Activated CD8-positive, alpha-beta T cell treated with anti-CD3 and anti-CD28 coated beads for 36 hours (primary cell): ENCODE data around the gene COLEC12. TPM values are rescaled to one million over a fixed set of nuclear protein-coding genes. Genes with fewer than 3 reads are reported as not detected.

Experiments used
- ATAC-seq: fragments of 200-7000 bp; cut with Tn5 transposase; one replicate; pipeline ENCODE4 v1.10.0; 2021; ENCODE audit warnings: mild to moderate bottlenecking, moderate library complexity
- CTCF ChIA-PET: fragments of 350-600 bp; sonication (Branson Sonifier 250); formaldehyde crosslinking; loops from one replicate; lab custom pipeline; 2021; ENCODE audit warnings: antibody characterized with exemption; lab: Charles Lee
- POLR2A ChIA-PET: fragments of 350-600 bp; sonication (Branson Sonifier 250); formaldehyde crosslinking; loops from one replicate; lab custom pipeline; 2021; ENCODE audit warnings: antibody characterized with exemption; lab: Charles Lee
- DNase-seq: peaks from one replicate; pipeline ENCODE4 v3.0.0-alpha.2; 2020
- H3K27ac Mint-ChIP-seq: one replicate; pipeline ENCODE4 v1.8.0; 2021; ENCODE audit warnings: mild to moderate bottlenecking, mixed read lengths
- H3K27me3 Mint-ChIP-seq: one replicate; pipeline ENCODE4 v1.8.0; 2021; ENCODE audit warnings: mixed read lengths
- H3K36me3 Mint-ChIP-seq: one replicate; pipeline ENCODE4 v1.8.0; 2021; ENCODE audit warnings: low read depth, mixed read lengths
- H3K4me1 Mint-ChIP-seq: one replicate; pipeline ENCODE4 v1.8.0; 2021; ENCODE audit warnings: low read depth, mixed read lengths
- H3K4me3 Mint-ChIP-seq: one replicate; pipeline ENCODE4 v1.8.0; 2021; ENCODE audit warnings: mild to moderate bottlenecking, moderate library complexity, mixed read lengths
- H3K9me3 Mint-ChIP-seq: one replicate; pipeline ENCODE4 v1.8.0; 2021; ENCODE audit warnings: mixed read lengths
- intact Hi-C: fragments of 100-400 bp; cut with micrococcal nuclease; formaldehyde crosslinking; loops from one replicate; pipeline ENCODE4 v1.10.0; 2022
- total RNA-seq, 2 experiments: library from RNA; stranded (reverse); gene quantifications; one replicate each; pipeline ENCODE4 v1.2.3, GENCODE V29; 2021
- TF ChIP-seq, protein P1 (sequence below): fragments of 200-600 bp; IDR thresholded peaks from one replicate; pipeline ENCODE4 v1.8.0; 2022; ENCODE audit warnings: antibody characterized with exemption, mild to moderate bottlenecking

Gene COLEC12
- total RNA-seq, 2 experiments from 2014 or later, result not detected

DNA sequence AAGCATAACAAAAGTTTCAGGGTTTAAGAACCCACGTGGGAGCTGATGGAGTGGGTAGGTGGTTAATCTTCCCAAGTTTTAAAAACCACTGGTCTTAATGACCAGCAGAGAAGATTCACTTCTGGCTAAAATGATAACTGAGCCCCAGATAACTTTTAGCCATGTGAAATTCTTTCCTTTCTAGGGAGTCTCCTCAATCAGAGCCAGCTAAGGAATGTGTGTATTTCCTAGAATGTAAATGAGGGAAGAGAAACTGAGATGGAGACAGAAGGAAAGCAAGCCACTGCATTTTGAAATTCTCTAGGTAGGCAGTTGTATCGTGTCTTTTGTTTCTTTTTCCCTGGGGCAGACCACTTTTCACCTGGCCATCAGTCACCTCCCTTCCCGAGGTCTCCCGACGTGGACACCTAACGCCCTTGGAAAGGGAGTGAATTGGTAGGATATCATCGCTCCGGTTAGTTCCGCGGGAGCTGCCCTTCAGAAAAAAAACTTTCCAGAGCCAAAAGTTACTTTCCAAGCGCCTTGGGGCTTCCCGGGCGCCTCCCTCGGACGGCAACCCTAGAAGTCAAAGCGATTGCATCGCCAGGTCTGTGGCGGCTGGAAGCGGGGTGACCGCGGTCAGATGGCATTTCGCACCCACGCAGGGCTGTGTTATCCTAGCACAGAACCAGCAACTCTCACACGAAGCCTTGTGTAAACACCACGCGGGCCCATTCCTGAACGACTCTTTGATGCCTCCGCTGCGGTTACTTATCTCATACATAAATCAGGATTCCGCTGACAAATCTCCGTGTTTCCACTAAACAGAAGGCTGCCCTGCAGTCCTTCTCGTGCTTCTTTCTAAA is 1.3 kb downstream of the COLEC12 start:
- H3K9me3 Mint-ChIP-seq, result no peaks in the 10 kb centered on the region
- no peak overlapping the region for H3K4me3 Mint-ChIP-seq
- no peaks in the 10 kb centered on the region for H3K36me3 Mint-ChIP-seq
- H3K27ac Mint-ChIP-seq, result no peak overlapping the region
- H3K27me3 Mint-ChIP-seq, result peaks cover 45% of the 10 kb centered on the region
- intact Hi-C loops, result no loop called here
- ChIA-PET POLR2A (no interaction called here), CTCF (interaction anchor here (1.3 kb wide), 1 partner anchor 20 kb away, joined by 3 read pairs; no protein-coding TSS in a partner anchor)
- no peak for ATAC-seq
- H3K4me1 Mint-ChIP-seq, result peaks cover 2% of the 10 kb centered on the region
- DNase-seq, result no peak
- TF ChIP-seq, protein P1, sequence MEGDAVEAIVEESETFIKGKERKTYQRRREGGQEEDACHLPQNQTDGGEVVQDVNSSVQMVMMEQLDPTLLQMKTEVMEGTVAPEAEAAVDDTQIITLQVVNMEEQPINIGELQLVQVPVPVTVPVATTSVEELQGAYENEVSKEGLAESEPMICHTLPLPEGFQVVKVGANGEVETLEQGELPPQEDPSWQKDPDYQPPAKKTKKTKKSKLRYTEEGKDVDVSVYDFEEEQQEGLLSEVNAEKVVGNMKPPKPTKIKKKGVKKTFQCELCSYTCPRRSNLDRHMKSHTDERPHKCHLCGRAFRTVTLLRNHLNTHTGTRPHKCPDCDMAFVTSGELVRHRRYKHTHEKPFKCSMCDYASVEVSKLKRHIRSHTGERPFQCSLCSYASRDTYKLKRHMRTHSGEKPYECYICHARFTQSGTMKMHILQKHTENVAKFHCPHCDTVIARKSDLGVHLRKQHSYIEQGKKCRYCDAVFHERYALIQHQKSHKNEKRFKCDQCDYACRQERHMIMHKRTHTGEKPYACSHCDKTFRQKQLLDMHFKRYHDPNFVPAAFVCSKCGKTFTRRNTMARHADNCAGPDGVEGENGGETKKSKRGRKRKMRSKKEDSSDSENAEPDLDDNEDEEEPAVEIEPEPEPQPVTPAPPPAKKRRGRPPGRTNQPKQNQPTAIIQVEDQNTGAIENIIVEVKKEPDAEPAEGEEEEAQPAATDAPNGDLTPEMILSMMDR, result no peak

DNA sequence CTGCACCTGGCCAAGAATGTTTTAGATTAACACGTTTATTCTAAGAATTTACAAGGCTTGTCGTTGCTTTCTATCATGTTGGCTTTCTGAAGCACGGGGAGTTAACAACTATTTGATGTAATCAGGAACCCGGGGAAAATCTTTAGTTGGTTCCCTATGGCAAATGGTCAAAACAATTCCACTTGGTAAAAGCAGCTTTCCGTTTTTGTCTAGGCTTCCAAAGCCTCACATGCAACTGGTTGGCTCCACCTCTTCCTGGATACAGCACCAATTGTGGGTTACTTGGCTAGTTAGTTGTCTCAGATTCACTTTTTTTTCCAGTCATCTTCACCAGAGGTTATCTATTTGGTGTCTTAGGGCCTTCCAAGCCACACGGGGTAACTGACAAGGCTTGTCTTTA is 2.8 kb downstream of the COLEC12 start:
- Mint-ChIP-seq H3K27me3 (peaks cover 45% of the 10 kb centered on the region), H3K4me3 (no peak overlapping the region), H3K9me3 (no peaks in the 10 kb centered on the region), H3K4me1 (peaks cover 2% of the 10 kb centered on the region), H3K36me3 (no peaks in the 10 kb centered on the region), H3K27ac (no peak overlapping the region)
- no peak for DNase-seq
- intact Hi-C loops, result no loop called here
- no peak for ATAC-seq
- TF ChIP-seq, protein P1, result no peak
- CTCF ChIA-PET, result interaction anchor here (2.3 to 2.9 kb wide), 2 partner anchors 10 to 12 kb away, joined by 7 to 11 read pairs; no protein-coding TSS in a partner anchor
- POLR2A ChIA-PET, result no interaction called here

DNA sequence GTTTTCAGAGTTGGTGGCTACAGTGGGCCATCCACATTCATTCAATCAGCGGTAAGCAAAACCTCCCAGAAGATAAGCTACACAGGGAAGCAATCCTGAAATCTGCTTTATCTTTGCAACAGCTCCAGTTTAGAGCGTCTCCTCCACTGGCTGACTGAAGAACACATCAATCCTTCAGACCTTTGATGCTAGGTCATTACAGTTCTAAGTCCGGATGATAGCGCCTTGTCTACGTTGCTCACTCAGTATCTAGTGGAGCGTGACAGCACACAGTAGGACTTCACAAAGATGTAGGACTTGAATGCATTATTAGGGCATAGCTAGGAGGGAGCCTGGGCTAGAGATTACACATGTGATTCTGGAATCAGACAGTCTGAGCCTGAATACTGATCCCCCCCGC is 5.0 kb downstream of the COLEC12 start:
- ATAC-seq, result no peak
- ChIA-PET POLR2A (interaction anchor here (0.7 kb wide), 1 partner anchor 12 kb away, joined by 3 read pairs; no protein-coding TSS in a partner anchor), CTCF (interaction anchor here (1.4 to 2.9 kb wide), 4 partner anchors 9 to 20 kb away, joined by 4 to 11 read pairs (median 7); no protein-coding TSS in a partner anchor)
- Mint-ChIP-seq H3K4me1 (peaks cover 2% of the 10 kb centered on the region), H3K27ac (no peak overlapping the region), H3K4me3 (no peak overlapping the region), H3K27me3 (peaks cover 36% of the 10 kb centered on the region), H3K9me3 (no peaks in the 10 kb centered on the region), H3K36me3 (no peaks in the 10 kb centered on the region)
- intact Hi-C loops, result no loop called here
- TF ChIP-seq, protein P1, result no peak
- DNase-seq, result no peak

DNA sequence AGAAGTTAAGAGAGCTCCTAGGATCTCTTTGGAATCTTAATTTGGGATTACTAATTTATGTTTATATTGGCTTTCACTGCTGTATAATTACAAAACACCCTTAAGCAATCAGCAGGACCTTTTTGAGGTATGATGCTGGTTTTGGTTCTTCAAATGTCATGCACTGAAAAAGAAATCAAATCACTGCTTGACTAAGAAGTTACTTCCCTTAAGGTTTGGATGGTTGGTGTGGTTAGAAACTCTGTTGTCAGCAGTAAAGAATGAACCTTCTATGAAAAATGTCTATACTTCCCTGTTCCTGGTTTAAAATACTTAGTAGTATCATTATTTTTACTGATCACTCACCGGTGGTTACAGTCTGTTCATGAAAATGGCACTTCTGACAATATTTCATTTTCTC is 5.5 kb downstream of the COLEC12 start:
- CTCF ChIA-PET, result interaction anchor here (2.9 kb wide), 1 partner anchor 12 kb away, joined by 11 read pairs; no protein-coding TSS in a partner anchor

More for the DNA sequence above, 5.5 kb downstream of the COLEC12 start:
- Mint-ChIP-seq H3K4me1 (peaks cover 2% of the 10 kb centered on the region), H3K27ac (no peak overlapping the region), H3K36me3 (no peaks in the 10 kb centered on the region), H3K27me3 (peaks cover 36% of the 10 kb centered on the region), H3K9me3 (no peaks in the 10 kb centered on the region), H3K4me3 (no peak overlapping the region)
- ATAC-seq (no peak), DNase-seq (no peak)
- intact Hi-C loops, result no loop called here
- POLR2A ChIA-PET, result no interaction called here
- TF ChIP-seq, protein P1, result no peak
